ENCODE measurements around the gene GNPDA2.

DNA sequence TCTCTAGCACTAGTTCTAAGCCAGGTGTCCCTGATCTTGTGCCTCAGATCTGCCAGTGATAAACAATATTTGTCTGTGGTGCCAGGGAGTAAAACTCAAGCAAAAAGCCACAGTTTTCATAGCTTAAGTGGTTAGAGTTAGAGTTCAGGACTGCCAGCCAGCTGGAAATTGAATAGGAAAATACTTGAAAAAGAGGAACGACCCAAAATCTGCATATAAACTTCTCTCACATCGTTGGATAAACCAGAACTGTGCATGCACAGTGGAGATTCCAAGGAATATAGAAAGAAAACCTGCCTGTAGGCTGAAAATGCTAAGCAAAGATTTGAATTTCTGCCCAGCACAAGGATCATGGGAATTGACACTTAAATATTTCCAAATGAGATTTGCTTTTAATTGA lies 35.0 kb upstream of the GNPDA2 start:
- TF ChIP-seq, protein P1, sequence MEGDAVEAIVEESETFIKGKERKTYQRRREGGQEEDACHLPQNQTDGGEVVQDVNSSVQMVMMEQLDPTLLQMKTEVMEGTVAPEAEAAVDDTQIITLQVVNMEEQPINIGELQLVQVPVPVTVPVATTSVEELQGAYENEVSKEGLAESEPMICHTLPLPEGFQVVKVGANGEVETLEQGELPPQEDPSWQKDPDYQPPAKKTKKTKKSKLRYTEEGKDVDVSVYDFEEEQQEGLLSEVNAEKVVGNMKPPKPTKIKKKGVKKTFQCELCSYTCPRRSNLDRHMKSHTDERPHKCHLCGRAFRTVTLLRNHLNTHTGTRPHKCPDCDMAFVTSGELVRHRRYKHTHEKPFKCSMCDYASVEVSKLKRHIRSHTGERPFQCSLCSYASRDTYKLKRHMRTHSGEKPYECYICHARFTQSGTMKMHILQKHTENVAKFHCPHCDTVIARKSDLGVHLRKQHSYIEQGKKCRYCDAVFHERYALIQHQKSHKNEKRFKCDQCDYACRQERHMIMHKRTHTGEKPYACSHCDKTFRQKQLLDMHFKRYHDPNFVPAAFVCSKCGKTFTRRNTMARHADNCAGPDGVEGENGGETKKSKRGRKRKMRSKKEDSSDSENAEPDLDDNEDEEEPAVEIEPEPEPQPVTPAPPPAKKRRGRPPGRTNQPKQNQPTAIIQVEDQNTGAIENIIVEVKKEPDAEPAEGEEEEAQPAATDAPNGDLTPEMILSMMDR (IDR thresholded peaks at IDR 0.05) = no peak
- TF ChIP-seq EZH2phosphoT487 (IDR thresholded peaks at IDR 0.05) (no peak), EZH2 (IDR thresholded peaks at IDR 0.05) (no peak)
